ENCODE results near the gene FGF21.

Gene FGF21

DNA sequence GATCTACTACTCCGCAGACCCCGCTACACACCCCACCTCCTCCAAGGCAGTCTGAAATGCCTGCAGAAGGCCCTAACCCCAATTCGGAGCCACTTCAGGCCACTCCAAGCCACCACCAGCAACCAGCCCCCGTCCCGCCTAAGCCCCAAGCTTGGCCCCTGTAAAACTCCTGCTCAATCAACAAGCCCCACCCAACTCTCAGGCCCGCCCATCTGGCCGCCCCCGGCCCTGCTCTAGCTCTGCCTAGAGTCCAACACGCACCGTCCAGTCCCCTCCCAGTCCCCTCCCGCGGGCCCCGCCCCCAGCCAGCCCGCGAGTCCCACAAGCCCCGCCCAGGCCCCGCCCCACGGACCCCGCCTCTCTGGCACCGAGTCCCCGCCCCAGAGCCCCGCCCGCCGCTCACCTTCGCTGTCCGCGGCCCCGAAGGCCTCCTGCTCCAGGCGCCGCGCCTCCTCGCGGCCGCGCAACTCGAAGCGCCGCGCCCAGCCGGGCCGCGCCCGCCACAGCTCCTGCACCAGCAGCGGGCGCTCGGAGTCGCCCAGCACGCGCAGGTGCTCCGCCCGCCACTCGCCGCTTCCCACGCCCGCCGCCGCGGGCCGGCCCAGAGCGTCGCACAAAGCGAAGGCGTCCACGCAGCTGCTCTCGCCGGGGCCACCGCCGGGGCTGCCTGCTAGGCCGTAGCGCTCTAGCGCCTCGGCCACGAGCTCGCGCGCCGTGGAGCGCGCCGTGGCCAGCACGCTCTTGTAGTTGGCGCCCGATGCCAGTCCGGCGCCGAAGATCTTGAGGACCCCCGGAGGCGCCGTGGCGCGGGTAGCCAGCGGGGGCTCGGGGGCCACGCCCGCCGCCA, 16.5 kb upstream of the FGF21 start:
- peaks cover 7% of the 10 kb centered on the region; the same call in 1 of the 2 replicates for H3K4me1 ChIP-seq
- DNase-seq, result peak; percentile 100
- TF ChIP-seq, protein P1, sequence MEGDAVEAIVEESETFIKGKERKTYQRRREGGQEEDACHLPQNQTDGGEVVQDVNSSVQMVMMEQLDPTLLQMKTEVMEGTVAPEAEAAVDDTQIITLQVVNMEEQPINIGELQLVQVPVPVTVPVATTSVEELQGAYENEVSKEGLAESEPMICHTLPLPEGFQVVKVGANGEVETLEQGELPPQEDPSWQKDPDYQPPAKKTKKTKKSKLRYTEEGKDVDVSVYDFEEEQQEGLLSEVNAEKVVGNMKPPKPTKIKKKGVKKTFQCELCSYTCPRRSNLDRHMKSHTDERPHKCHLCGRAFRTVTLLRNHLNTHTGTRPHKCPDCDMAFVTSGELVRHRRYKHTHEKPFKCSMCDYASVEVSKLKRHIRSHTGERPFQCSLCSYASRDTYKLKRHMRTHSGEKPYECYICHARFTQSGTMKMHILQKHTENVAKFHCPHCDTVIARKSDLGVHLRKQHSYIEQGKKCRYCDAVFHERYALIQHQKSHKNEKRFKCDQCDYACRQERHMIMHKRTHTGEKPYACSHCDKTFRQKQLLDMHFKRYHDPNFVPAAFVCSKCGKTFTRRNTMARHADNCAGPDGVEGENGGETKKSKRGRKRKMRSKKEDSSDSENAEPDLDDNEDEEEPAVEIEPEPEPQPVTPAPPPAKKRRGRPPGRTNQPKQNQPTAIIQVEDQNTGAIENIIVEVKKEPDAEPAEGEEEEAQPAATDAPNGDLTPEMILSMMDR (IDR thresholded peaks at IDR 0.05; ENCODE audit: low read depth, low read length), result peak; percentile 17
- H3K27me3 ChIP-seq, result peaks cover 5% of the 10 kb centered on the region
- no peaks in the 10 kb centered on the region for H3K9me3 ChIP-seq
- H3K4me3 ChIP-seq (ENCODE audit: low read depth, low read length), result peak overlapping the region; percentile 51
- no peaks in the 10 kb centered on the region for H3K36me3 ChIP-seq

DNA sequence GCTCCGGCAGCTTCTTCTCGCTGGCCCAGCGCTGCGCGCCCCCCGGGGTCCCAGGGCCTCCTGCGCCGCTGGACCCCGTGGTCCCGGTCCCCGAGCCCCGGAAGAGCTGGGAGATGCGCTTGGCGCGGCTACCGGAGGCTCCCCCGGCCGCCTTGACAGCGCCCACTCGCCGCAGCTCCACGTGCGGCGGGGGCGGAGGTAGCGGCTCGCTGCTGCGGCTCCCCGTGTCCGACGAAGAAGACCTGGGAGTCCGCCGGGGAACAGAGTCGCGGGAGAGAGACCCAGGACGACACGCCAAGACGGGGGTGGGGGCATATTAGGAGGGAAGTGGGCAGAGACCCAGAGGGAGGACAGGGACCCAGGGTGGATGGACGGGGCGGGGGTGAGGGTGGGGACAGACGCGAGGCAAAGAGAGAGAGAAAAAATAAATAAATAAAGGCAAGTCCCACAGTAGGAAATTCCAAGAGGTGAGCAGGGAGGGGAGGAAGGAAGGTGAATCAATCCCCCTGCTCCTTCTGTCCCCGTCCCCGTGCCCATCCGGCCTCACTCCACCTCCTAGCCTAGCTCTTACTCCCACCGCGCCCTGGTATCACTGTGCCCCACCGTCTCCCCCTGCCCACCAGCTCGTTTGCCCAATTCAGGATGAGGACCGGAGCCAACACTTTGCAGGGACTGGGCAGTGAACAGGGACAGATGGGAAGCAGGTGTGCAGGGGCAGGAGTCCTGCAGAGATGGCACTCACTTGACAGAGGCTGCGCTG, 15.7 kb upstream of the FGF21 start:
- TF ChIP-seq, protein P1 (IDR thresholded peaks at IDR 0.05; ENCODE audit: low read depth, low read length), result no peak
- H3K4me3 ChIP-seq (ENCODE audit: low read depth, low read length), result peak overlapping the region; percentile 51
- DNase-seq, result no peak
- H3K36me3 ChIP-seq, result no peaks in the 10 kb centered on the region
- H3K9me3 ChIP-seq, result no peaks in the 10 kb centered on the region
- H3K4me1 ChIP-seq, result peaks cover 7% of the 10 kb centered on the region; the same call in 1 of the 2 replicates
- H3K27me3 ChIP-seq, result peaks cover 5% of the 10 kb centered on the region

DNA sequence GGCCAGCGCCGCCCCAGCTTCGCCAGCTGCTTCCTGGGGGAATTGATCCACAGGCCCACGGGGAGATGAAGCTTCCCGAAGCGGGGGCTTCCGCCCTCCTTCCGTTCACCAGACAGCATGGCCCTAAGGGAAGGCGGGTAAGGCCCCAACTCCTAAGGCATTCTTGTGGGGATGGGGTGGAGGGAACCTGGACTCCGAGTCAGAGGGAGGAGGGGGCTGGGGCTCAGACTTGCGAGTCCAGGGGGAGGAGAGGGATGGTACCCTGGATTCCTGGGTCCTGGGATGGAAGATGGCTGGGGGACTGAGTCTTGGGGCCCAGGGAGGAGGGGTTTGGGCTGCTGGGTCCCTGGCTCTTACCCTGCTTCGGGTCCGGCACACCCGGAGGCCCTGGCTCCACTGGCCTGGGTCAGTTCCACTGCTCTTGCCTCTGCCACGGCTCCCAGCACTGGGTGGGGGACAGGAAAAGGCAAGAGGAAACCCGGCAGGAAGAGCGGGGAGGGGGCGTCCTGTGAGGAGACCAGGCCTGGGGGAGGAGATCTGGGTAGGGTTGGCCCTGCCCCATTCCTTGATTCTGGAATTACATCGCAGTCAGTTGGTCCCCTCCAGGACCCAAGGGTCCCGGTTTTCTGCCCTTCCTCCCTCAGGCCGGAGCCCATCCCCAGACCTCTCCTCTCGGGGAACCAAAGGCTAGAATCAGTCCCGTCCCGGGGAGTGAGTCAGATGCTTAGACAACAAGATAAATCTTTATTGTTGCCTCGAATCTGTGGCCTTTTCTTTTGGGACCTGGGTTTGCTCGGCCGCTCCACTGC, 15.0 kb upstream of the FGF21 start, which contains the start of gene RASIP1:
Gene RASIP1 (minus strand): TSS at position 447 of the 809 bp plus-strand sequence. CDS start 328 bp downstream, at position 119.
- Histone ChIP-seq H3K4me3 (ENCODE audit: low read depth, low read length) (peak within 1 kb of the TSS; percentile 51), H3K9me3 (no peaks in the 10 kb centered on the region), H3K27me3 (peaks cover 5% of the 10 kb centered on the region), H3K4me1 (peaks cover 7% of the 10 kb centered on the region; the same call in 1 of the 2 replicates), H3K36me3 (no peaks in the 10 kb centered on the region)
- TF ChIP-seq, protein P1 (IDR thresholded peaks at IDR 0.05; ENCODE audit: low read depth, low read length), result no peak
- no peak for DNase-seq

DNA sequence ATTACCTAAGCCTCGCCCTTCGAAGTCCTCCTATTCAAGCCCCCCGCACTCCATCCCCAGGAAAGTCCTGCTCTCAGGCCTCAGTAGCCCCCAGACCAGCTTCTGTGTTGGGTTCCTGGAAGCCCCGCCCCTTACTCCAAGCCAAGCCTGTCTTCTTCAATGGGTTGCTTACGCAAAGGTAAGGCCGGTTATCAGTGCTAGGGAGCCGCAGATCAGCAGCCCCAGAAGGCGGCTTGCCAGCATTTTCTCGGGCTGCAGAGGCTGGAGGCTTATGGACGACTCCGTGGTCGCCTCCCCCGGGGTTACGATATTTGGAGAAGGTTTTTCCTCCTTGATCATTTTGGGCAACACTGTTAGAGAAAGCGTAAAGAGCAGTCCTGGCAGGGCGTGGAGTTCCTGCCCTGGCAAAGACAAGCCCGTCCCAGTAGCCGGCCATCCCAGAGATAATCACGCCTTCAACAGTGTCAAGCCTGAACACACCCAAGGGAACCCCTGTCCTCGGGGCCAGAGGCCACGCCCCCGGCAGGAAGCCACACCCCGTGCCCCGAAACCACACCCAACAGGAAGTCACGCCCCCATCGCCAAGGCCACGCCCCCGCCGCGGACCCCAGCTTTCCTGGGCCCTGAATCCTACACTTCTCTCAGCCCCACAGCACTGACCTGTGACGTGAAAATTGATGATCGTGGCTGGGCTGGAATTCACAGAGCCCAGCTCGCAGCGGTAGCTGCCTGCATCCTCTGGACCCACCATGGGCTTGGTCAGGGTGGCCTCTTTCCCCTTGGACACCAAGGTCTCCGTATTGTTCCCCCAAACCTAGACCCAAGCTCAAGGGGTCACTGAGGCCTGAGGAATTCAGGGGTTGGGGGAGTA, 14.0 kb upstream of the FGF21 start:
- Histone ChIP-seq H3K4me1 (peaks cover 7% of the 10 kb centered on the region; the same call in 1 of the 2 replicates), H3K36me3 (no peaks in the 10 kb centered on the region), H3K27me3 (peaks cover 5% of the 10 kb centered on the region), H3K4me3 (ENCODE audit: low read depth, low read length) (no peak overlapping the region), H3K9me3 (no peaks in the 10 kb centered on the region)
- peak; percentile 75 for DNase-seq
- TF ChIP-seq, protein P1 (IDR thresholded peaks at IDR 0.05; ENCODE audit: low read depth, low read length), result no peak

DNA sequence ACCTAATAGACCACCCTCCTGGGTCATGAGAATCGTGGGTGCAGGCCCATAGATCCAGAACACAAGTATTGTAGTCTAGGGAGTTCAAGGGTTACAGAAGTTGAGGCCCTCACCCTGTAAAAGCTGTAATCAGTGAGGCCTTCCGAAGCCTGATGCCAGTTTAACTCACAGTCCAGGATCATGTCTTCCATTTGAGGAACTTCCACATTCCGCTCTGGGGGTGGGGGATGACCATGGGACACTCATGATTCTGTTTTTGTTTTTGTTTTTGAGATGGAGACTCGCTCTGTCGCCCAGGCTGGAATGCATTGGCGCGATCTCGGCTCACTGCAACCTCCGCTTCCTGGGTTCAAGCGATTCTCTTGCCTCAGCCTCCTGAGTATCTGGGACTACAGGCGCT, 13.2 kb upstream of the FGF21 start:
- Histone ChIP-seq H3K9me3 (no peaks in the 10 kb centered on the region), H3K36me3 (no peaks in the 10 kb centered on the region), H3K27me3 (peaks cover 5% of the 10 kb centered on the region), H3K4me3 (ENCODE audit: low read depth, low read length) (no peak overlapping the region), H3K4me1 (peaks cover 7% of the 10 kb centered on the region; the same call in 1 of the 2 replicates)
- TF ChIP-seq, protein P1 (IDR thresholded peaks at IDR 0.05; ENCODE audit: low read depth, low read length), result no peak
- no peak for DNase-seq
